ENCODE data around the gene STK4. TPM values are rescaled to one million over a fixed set of nuclear protein-coding genes. Genes with fewer than 3 reads are reported as not detected.

Gene STK4
- total and polyA plus RNA-seq, 2 donors (not counting 3 experiments of a cell fraction or from before 2014, with no cell fraction given): 9.1 to 29.6 TPM

- H3K27me3 ChIP-seq (ENCODE audit: control insufficient read depth in 2 of 2, insufficient read depth in 2 of 2, low read length in 2 of 2): no peaks in the 10 kb centered on the region
- no peaks in the 10 kb centered on the region for H3K36me3 ChIP-seq (ENCODE audit: control insufficient read depth in 2 of 2, extremely low read depth in 1 of 2, insufficient read depth in 2 of 2, low read length in 2 of 2)
- no peak for FAIRE-seq
- H3K4me3 ChIP-seq (replicated peaks in 1 of 3; ENCODE audit: insufficient read depth in 1 of 3, low read depth in 1 of 3, low read length in 3 of 3): no peak overlapping the region
- H3K79me2 ChIP-seq (ENCODE audit: control insufficient read depth, insufficient read depth, low read length): peaks cover 1% of the 10 kb centered on the region
- H3K27ac ChIP-seq (ENCODE audit: insufficient read depth, low read depth, low read length): no peak overlapping the region
- DNase-seq (ENCODE audit: low read depth, low spot score): no peak
- H3K9ac ChIP-seq (replicated peaks; ENCODE audit: extremely low read depth, insufficient read depth, low read length): no peak overlapping the region
- ChIA-PET CTCF (interaction anchor here (0.6 to 5.2 kb wide), 61 partner anchors 9 to 727 kb away, joined by 3 to 411 read pairs (median 6); partner anchors contain the start of genes KCNS1, SEMG2, WFDC12 and WFDC5), POLR2A (no interaction called here)
- BruUV-seq (replicated peaks): no TSS peak
- TF ChIP-seq, protein P1, sequence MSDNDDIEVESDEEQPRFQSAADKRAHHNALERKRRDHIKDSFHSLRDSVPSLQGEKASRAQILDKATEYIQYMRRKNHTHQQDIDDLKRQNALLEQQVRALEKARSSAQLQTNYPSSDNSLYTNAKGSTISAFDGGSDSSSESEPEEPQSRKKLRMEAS (IDR thresholded peaks at IDR 0.05; ENCODE audit: insufficient read depth, insufficient read length): no peak
- no peak for TF ChIP-seq CTCF (IDR thresholded peaks at IDR 0.05; ENCODE audit: extremely low read depth in 1 of 2, insufficient read depth in 1 of 2, low read depth in 1 of 2, low read length in 2 of 2)
- no peaks in the 10 kb centered on the region for H4K20me1 ChIP-seq (replicated peaks; ENCODE audit: control insufficient read depth, extremely low read depth, insufficient read depth, low read length)
- peaks cover 23% of the 10 kb centered on the region for H3K4me1 ChIP-seq (ENCODE audit: control insufficient read depth, extremely low read depth, insufficient read depth, low read length)
- H3K4me2 ChIP-seq (ENCODE audit: insufficient read depth, low read length): no peak overlapping the region
- dilution Hi-C loops (cut with MboI; ENCODE audit: extremely low pct_ligation_motif_present, low sequenced_read_pairs): no loop called here
- no peaks in the 10 kb centered on the region for H3K9me1 ChIP-seq (replicated peaks; ENCODE audit: control insufficient read depth, extremely low read depth, insufficient read depth, low read length)
- H3K9me3 ChIP-seq (replicated peaks; ENCODE audit: control insufficient read depth, insufficient read depth, low read length): no peaks in the 10 kb centered on the region
- intact Hi-C loops (cut with micrococcal nuclease): loop anchor here (1.0 to 2.0 kb wide), 4 partner anchors 34 to 247 kb away; no protein-coding TSS in a partner anchor
- no peak overlapping the region for H2AFZ ChIP-seq (ENCODE audit: low read depth, low read length)
These were observed 78.3 kb downstream of the STK4 start for GRCh38 chr20:45044601-45045000.

GRCh38 chr20:45047581-45048119 is 81.3 kb downstream of the STK4 start:
- BruUV-seq (replicated peaks): no TSS peak
- Histone ChIP-seq H3K36me3 (ENCODE audit: control insufficient read depth in 2 of 2, extremely low read depth in 1 of 2, insufficient read depth in 2 of 2, low read length in 2 of 2) (no peaks in the 10 kb centered on the region), H3K4me2 (ENCODE audit: insufficient read depth, low read length) (no peak overlapping the region), H3K9me1 (replicated peaks; ENCODE audit: control insufficient read depth, extremely low read depth, insufficient read depth, low read length) (no peaks in the 10 kb centered on the region), H4K20me1 (replicated peaks; ENCODE audit: control insufficient read depth, extremely low read depth, insufficient read depth, low read length) (no peaks in the 10 kb centered on the region), H3K27ac (ENCODE audit: insufficient read depth, low read depth, low read length) (no peak overlapping the region), H3K27me3 (ENCODE audit: control insufficient read depth in 2 of 2, insufficient read depth in 2 of 2, low read length in 2 of 2) (no peaks in the 10 kb centered on the region), H3K4me3 (replicated peaks in 1 of 3; ENCODE audit: insufficient read depth in 1 of 3, low read depth in 1 of 3, low read length in 3 of 3) (no peak overlapping the region), H3K9me3 (replicated peaks; ENCODE audit: control insufficient read depth, insufficient read depth, low read length) (no peaks in the 10 kb centered on the region), H2AFZ (ENCODE audit: low read depth, low read length) (no peak overlapping the region), H3K4me1 (ENCODE audit: control insufficient read depth, extremely low read depth, insufficient read depth, low read length) (peaks cover 12% of the 10 kb centered on the region), H3K79me2 (ENCODE audit: control insufficient read depth, insufficient read depth, low read length) (no peaks in the 10 kb centered on the region), H3K9ac (replicated peaks; ENCODE audit: extremely low read depth, insufficient read depth, low read length) (no peak overlapping the region)
- TF ChIP-seq POLR2AphosphoS5 (IDR thresholded peaks at IDR 0.05; ENCODE audit: insufficient read depth, low read depth, low read length): no peak
- TF ChIP-seq FOS (IDR thresholded peaks at IDR 0.05; ENCODE audit: borderline replicate concordance, insufficient read depth, low read length): no peak
- no peak for TF ChIP-seq JUN (IDR thresholded peaks at IDR 0.05; ENCODE audit: borderline replicate concordance, insufficient read depth, insufficient read length, low read depth)
- no peak for DNase-seq (ENCODE audit: low read depth, low spot score)
- no peak for FAIRE-seq
- intact Hi-C loops (cut with micrococcal nuclease) (no loop called here), dilution Hi-C loops (cut with MboI; ENCODE audit: extremely low pct_ligation_motif_present, low sequenced_read_pairs) (no loop called here)
- ChIA-PET POLR2A (no interaction called here), CTCF (interaction anchor here (1.1 to 4.3 kb wide), 4 partner anchors 49 to 264 kb away, joined by 3 to 25 read pairs (median 4); no protein-coding TSS in a partner anchor)

Data from endothelial cell of umbilical vein (primary cell).